DMS153 treated with DMSO at 0.1 percent for 48 hours (cell line): ENCODE data around the gene YPEL1.
"Not testable (repeated sequence)": the region's sequence is repeated elsewhere in the genome, so short reads cannot be mapped to it uniquely, and the experiment has no call there.

ENCODE experiments used
- DNase-seq: peaks from one replicate; lab custom pipeline; 2025; ENCODE audit not compliant: unreplicated experiment; lab: John Stamatoyannopoulos, UW

YPEL1 gene

DNA sequence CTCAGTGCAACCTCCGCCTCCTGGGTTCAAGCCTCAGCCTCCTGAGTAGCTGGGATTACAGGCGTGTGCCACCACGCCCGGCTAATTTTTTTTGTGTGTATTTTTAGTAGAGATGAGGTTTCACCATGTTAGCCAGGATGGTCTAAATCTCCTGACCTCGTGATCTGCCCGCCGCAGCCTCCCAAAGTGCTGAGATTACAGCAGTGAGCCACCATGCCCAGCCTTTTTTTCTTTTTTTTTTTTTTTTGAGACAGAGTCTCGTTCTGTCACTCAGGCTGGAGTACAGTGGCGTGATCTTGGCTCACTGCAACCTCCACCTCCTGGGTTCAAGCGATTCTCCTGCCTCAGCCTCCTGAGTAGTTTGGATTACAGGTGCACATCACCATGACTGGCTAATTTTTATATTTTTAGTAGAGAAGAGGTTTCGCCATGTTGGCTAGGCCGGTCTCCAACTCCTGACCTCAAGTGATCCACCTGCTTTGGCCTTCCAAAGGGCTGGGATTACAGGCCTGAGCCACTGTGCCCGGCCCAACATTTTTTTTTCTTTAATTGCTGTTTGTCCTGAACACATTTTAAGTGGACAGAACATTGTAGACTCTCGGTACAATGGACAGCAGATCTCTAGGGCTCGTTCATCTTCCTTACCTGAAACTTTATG is 14.3 kb downstream of the YPEL1 start:
- DNase-seq, result not testable (repeated sequence)

DNA sequence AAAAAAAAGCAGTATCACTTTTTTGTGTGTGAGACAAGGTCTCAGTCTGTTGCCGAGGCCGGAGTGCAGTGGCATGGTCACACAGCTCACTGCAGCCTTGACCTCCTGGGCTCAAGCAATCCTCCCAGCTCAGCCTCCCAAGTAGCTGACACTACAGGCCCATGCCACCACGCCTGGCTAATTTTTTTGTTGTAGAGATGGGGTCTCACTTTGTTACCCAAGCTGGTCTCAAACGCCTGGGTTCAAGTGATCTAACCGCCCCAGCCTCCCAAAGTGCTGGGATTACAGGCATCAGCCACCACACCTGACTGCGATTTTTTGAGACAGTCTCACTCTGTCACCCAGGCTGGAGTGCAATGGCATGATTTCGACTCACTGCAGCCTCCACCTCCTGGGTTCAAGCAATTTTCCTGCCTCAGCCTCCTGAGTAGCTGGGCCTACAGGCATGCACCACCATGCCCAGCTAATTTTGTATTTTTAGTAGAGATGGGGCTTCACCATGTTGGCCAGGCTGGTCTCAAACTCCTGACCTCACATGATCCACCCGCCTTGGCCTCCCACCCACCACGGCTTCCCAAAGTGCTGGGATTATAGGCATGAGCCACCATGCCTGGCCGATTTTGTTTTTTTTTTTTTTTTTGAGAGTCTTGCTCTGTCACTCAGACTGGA is 15.3 kb downstream of the YPEL1 start:
- not testable (repeated sequence) for DNase-seq

DNA sequence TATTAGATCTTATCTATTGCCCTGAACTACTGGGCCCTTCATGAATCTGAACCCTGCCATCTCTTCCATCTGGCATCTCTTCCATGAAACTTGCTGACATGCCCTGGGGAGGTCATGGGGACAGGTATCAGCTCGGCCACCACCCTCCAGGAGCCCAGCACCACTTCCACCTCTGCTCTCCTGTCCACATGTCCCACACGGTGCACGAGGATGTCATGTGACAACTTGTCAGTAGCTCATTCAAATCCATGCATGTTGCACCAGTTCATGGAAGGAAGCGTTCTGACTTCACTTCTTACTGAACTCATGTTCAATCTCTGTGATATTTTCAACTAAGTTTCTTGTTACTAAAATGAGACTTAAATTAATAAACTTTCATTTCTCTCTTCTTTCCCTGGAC is 16.6 kb downstream of the YPEL1 start:
- DNase-seq, result no peak

DNA sequence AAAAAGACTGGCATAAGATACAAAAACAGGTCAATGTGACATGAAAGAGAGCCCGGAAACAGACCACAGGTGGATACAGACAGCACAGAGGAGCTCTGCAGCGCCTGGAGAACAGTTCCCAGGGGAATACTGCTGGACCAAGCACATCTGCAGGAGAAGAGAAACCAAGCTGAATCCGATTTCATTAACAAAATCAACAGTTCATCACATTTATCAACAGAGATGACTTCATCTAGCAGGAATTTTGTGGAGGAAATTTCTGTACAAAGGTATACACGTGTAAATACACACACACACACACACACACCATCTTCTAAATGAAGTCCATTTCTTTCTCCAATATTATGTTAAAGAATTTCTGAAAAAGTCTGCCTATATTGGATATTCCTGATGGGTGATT is 17.1 kb downstream of the YPEL1 start:
- DNase-seq, result no peak

DNA sequence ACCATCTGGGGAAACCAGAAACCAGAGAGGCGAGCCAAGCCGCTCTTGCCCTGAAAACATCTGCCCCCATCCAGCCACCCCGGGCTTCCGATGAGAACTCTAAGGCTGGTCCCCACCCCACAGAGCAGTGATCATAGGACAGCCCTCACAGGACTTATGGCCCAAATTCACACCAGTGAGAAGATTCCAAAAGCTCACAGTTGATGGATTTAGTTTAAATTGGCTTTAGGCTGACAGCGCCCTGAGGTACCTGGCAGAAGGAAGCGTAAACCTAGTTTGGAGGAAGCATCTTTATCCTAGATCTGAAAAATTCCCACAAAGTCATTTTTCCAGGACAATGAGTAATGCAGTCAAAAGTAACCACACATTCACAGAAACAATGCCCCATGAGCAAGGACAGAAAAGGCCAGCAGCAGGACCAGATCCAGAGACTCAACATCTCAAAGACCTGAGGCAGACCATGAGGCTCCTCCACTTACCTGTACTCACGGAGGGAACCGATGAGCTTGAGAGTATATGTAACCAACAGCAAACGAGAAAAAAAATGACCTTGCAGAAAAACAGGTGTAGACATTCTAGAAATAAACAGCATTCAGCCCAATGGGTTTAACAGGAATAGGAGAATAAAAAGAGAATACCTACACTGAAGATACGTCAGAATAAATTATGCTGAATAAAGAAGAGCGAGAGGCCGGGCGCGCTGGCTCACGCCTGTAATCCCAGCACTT is 19.0 kb downstream of the YPEL1 start:
- DNase-seq, result not testable (repeated sequence)

DNA sequence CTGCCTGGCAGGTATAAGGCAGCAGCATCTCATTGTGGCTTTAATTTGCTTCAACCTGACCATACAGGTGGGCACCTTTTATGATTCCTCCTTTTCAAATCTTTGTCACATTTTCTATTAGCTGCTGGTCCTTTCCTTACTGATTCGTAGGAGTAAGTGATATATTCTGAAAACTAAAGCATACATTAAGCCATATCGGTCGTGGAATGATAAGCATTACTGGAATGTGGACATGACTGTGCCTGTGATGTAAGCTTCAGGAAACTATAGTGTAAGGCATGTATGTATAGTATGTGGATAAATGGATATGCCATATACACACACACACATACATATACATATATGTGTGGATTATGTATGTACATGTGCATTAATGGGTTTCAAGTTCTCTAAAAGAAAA is 20.8 kb downstream of the YPEL1 start:
- no peak for DNase-seq

DNA sequence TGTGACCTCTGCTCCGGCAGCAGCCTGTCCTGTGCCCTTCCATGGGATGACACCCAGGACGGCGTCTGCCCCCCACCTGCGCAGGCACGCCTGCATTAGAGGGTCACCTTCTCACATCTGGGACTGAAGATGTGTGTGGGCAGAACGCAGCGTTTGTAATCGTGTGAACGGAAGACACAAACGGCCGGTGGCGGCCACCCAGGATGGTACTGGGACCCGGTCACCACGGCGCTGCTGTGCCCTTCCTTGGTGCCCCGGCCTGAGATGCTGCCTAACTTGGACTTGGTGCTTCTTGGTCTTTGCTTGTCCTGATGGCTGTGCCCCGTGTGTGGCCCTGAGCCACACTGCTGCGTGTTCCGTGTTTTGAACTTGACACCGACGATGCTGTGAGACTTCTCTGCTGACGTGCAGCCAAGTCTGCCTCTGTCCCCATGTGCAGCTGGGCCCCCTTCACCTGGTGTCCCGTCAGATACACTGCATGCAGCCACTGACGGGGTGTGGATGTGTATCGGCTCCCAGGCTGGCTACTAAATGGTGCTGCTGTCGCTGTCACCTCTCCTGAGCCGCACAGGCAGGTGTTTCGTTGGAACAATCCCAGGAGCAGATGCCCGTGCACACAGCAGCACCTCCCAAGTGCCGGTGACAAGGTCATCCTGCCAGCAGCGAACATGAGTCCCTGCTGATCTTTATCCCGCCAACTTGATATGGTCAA is 21.4 kb downstream of the YPEL1 start:
- no peak for DNase-seq

DNA sequence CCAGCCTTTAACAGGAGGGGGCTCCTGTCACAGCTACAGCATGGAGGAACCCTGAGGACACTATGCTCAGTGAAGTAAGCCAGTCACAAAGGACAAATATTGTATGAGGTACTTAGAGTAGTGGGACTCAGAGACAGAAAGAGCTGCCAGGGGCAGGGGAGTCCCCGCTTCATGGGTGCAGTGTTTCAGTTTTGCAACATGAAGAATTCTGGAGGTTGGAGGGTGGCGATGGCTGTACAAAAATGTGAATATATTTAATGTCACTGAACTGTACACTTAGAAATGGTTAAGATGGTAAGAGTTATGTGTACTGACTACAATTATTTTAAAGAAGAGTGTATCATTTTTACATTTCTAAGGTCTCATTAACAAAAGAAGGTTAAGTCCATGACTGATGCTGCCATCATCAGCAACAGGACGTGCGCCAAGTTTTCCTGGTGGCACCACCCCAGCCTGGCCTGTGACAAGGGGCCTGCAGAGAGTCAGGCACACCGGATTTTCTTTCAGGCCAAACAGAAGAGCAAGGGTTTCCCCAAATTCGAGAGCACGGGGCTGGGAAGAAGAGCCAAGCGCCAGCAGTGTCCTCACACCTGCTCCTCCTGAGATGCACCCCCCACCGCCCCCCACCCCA is 22.1 kb downstream of the YPEL1 start:
- DNase-seq, result no peak

DNA sequence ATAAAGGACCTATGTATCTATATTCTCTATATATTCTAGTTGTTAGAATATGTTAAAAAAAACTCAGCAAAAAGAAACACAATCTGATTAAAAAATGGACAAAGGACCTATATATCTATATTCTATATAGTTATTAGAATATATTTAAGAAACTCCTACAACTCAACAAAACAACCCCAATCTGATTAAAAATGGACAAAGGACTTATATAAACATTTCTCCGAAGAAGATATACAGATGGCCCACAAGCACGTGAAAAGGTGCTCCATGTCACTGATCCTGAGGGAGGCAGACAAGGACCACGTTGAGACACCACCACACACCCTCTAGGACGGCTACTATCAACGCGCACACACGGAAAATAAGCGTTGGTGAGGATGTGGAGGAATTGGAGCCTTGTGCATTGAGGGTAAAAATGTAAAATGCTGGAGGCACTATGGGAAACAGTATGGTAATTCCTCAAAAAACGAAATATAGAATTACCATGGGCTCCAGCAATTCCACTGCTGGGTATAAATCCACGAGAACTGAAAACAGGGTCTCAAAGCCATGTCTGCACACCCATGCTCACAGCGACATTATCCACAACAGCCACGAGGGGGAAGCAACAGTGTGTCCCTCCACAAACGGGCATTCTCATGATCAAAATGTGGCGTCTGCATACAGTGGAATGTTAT is 22.7 kb downstream of the YPEL1 start:
- DNase-seq, result peak; percentile 40

DNA sequence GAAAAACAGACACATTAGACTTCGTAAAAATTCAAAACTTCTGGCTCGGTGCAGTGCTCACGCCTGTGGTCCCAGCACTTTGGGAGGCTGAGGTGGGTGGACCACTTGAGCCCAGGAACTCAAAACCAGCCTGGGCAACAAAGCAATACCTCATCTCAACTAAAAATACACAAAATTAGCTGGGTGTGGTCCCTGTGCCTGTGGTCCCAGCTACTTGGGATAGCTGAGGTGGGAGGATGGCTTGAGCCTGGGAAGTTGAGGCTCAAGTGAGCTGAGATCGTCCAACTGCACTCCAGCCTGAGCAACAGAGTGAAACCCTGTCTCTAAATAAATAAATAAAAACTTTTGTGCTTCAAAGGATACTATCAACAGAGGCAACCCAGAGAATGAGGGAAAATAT is 23.7 kb downstream of the YPEL1 start:
- no peak for DNase-seq

DNA sequence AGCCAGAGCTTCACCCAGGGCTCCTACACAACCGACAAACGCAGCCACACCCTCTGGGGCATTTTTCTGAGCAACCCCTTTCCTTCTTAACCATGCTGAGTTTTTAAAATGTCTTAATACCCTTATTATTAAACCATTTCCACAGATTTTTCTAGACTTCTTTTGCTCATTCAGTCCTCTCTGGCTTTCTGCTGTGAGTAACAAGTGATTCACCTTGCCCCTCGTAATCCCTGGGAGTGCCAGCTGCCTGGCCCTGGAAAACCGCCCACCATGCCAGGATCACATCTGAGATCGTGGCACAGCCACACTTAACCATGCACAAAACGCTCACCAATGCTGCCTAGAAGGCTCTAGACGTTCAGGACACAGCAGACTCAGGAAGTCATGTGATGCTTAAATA is 25.4 kb downstream of the YPEL1 start:
- no peak for DNase-seq

DNA sequence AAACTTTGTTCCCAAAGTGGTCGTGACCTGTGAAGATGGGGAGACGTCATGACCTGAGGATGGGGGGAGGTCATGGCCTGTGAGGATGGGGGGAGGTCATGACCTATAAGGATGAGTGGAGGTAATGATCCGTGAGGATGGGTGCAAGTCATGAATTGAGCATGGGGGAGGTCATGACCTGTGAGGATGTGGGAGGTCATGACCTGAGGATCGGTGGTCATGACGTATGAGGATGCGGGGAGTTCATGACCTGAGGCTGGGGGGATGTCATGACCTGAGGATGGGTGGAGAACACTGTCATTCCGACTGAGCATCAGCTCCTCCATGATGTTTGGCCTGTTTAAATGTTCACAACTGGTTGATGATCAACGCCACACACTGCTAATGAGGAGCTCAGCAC is 25.9 kb downstream of the YPEL1 start:
- DNase-seq, result no peak

DNA sequence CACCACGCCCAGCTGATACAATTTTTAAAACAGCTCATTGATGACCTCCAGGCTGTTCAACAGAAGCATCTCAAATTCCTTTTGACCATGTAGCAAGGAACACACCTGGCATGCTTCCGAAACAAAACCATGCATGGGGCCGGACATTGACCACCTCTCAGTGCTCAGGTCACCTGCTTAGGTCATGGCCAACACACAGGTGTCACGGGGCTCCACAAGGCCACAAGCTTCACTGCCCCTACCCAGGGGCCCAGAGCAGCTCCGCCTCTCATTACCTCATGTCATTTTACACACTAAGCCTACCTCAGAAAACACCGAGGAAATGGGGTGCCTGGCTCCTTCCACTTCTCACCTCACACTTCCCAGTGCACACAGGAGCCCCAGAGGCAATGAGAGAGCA is 26.6 kb downstream of the YPEL1 start:
- no peak for DNase-seq

DNA sequence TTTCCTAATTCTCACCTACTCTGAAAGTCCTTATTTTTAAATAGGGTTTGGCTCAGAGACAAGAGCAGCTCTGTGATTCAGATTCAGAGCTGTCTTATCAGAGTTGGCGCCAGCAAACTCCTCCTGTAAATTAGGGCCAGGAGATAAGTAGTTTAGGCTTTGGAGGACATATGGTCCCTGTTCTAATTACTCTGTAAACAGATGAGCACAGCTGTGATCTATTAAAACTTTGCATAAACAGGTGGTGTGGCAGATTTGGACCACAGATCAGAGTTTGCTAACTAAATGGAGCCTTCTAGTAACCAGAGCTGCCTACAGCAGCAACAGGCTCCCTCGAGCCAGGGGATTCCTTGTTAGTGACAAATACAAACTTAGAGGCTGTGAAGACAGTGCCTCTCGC is 27.9 kb downstream of the YPEL1 start:
- DNase-seq, result no peak

DNA sequence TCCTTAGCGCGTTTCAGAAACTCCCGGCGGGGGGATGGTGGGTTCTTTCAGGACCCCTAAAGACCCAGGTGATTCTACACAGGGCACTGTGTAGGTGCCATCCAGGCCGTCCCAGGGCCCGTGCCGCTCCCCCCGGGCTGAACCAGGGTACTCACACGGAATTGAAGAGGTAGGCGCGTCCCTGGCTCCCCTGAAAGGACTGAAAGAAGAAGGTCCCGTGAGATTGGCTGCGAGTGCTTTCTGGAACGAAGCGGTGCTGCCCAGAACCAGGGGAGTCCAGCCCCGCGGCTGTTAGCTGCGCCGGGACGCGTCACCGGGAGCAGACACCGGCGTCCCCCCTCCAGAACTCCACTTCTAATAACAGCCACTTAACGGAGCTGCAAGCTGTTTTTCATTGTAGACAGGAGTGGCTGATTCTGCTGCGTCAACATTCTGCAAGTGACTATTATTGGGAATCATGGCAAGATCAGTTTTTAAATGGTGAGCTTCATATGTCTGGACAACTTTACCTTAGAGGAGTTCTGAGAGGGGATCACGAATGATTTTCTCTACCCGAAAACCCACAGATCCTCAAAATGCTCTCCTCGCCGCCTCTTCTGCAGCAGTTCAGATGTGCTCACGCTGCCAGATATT is 31.8 kb downstream of the YPEL1 start:
- no peak for DNase-seq

DNA sequence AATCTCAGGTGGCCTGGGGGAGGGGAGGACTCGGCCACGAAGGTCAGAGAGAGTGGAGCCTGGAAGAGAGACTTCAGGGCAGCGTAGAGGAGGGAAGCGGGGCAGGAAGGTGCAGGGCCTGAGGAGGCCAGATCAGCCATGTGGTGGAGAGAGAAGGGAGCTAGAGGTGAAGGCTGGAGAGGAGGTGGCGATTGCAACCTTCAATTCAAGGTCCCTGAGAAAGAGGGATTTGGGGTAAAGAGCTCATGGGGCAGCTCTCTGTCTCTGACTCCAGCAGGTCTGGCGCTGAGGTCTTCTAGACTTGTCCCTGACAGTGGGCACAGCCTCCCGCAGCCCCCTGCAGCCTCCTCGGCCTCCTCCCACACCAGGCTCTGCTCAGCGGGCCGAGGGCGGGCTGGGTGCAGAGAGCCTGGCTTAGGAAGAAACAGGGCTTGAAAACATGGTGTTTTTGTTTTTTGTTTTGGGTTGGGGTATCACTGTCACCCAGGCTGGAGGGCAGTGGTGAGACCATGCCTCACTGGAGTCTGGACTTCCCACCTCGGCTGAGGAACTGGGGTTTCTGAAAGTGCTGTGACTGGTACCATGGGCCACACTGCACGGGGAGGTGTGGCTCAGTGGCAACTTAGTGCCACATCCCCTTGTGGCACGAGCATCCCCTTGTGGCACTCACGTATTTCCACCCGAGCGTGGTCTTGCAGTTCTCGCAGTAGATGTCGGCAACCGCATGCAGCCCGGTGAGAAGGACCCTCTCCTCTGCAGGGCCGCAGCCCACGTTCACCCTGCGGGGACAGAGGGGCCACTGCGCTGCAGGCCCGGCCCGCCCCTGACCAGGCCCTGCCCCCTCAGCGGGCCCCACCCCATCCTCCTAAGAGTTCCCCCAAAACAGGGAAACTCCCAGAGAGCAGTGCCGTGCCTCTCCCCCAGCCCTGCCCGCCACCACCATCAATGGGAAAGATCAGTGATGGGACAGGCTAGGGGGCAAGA is 32.6 kb downstream of the YPEL1 start:
- no peak for DNase-seq

DNA sequence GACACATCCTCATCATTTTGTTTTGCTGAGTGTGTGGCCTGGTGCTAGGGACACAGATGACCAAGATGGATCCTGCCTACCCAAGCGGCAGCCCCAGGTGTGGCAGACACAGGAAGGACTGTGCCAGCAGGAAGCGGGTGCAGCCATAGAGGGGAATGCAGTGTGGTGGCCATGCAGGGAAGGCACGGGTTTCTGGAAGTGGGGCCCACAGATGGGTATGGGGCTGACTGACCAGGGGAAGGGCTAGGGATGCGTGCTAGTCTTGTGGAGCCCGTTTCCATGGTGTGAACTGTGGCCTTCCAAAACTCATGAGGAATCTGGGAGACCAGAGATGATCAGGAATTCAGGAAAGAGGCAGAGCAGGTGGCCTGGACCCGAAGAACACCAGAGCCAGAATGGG is 33.5 kb downstream of the YPEL1 start:
- DNase-seq, result no peak

DNA sequence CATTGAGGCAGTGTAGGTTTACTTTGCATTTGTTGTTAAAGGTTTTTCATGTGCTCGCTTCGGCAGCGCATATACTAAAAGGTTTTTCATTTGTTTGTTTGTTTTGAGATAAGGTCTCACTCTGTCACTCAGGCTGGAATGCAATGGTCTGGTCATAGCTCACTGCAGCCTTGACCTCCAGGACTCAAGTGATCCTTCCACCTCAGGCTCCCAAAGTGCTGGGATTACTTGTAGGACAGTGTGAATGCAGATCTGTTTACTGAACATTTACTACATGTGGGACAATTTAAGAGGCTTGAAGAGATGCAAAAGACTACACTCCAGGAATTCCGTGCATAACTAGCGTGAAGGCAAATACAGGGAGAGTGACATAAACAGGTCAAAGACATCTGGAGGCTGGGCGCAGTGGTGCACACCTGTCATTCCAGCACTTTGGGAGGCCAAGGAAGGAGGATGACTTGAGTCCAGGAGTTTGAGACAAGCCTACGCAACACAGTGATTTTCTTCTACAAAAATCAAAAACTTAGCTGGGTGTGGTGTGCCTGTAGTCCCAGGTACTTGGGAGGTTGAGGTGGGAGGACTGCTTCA is 34.1 kb downstream of the YPEL1 start:
- no peak for DNase-seq

DNA sequence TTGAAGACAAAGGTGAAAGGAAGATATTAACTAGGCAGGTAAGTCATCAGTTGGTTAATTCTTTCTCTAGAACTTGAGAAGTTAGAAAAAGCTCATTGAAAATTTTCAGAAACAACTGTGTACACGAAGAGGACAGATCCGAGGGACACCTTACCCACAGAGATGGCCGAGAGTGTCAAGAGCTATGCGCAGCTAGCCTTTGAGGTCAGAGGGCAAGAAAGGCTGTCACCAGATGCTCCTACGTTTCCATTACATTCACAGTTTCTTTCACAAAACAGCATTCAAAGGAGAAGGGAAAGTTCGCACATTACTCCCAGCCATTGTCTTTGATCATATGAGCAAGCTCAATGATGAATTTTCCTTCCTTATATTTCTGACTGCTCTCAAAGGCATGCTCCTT is 34.8 kb downstream of the YPEL1 start:
- no peak for DNase-seq
